Activated CD8-positive, alpha-beta memory T cell treated with anti-CD3 and anti-CD28 coated beads, Interleukin-2, amount 50 U/mL, for 48 hours (primary cell): ENCODE measurements around the gene ASIC4.

Source experiments
- DNase-seq: peaks from one replicate; pipeline ENCODE4 v3.0.0-alpha.2; 2020

ASIC4 gene, protein sequence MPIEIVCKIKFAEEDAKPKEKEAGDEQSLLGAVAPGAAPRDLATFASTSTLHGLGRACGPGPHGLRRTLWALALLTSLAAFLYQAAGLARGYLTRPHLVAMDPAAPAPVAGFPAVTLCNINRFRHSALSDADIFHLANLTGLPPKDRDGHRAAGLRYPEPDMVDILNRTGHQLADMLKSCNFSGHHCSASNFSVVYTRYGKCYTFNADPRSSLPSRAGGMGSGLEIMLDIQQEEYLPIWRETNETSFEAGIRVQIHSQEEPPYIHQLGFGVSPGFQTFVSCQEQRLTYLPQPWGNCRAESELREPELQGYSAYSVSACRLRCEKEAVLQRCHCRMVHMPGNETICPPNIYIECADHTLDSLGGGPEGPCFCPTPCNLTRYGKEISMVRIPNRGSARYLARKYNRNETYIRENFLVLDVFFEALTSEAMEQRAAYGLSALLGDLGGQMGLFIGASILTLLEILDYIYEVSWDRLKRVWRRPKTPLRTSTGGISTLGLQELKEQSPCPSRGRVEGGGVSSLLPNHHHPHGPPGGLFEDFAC

DNA sequence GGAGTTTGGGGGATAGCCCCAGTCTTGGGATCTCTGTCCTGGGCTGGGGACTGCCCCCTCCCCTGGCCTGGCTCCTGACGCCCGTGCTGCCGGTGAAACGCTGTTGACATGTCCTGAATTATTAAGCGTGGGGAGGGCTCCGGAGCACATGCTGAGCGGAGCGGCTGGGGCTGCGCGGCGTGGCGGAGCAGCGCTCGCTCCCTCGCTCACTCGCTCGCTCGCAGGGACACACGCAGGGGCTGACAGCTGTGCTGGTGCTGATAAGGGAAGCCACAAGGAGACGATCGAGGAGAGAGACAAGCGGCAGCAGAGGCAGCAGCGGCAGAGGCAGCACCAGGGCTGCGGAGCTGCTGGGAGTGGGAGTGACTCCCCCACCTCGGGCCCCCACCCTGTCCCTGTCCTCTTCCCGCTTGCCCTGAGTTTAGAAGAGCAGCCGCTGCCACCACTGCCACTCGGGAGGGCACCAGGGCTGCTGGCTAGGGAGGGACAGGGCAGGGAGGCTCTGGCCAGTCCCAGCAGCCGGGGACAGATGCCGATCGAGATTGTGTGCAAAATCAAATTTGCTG is at the start of gene ASIC4:
TSS of gene ASIC4 (plus strand) at position 287 of the 566 bp plus-strand sequence. CDS start at position 530, 243 bp downstream.
- DNase-seq = no peak

DNA sequence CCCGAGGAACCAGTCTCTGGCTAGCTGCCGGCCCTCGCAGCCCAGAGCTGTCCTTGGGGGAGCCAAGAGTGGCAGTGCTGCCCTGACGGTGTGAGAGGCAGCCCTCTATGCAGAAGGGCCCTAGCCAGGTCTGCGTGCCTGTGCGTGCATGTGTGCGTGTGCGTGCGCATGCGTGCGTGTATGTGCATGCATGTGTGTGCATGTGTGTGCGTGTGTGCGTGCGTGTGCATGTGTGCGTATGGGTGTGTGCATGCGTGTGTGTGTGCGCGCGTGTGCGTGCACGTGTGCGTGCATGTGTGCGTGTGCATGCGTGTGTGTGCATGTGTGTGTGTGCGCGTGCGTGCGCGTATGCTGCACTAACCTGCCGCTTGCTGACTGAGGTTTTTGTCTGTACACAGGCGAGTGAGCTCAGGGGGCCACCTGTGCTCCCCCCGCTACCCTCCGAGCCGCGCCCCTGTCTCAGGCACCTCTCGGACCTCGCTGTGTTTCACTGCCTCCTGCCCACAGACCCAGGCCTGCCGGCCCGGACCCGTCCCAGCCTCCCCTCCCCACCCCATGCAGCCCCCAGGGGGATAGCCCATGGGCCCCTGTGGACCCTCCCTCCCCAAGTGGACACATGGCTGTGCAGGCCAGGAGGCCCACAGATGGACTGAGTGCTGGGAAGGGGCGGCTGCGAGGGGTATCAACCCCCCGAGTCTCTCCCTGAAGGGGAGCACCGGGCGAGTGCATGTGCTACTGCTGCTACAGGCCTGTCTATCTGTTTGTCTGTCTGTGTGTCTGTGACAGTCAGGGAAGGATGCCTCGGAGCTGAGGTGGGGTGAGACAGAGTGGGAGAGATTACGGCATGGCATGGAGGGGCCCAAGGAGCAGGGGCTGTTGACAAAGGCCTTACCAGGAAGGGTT is 48.4 kb upstream of the ASIC4 start:
- no peak for DNase-seq

DNA sequence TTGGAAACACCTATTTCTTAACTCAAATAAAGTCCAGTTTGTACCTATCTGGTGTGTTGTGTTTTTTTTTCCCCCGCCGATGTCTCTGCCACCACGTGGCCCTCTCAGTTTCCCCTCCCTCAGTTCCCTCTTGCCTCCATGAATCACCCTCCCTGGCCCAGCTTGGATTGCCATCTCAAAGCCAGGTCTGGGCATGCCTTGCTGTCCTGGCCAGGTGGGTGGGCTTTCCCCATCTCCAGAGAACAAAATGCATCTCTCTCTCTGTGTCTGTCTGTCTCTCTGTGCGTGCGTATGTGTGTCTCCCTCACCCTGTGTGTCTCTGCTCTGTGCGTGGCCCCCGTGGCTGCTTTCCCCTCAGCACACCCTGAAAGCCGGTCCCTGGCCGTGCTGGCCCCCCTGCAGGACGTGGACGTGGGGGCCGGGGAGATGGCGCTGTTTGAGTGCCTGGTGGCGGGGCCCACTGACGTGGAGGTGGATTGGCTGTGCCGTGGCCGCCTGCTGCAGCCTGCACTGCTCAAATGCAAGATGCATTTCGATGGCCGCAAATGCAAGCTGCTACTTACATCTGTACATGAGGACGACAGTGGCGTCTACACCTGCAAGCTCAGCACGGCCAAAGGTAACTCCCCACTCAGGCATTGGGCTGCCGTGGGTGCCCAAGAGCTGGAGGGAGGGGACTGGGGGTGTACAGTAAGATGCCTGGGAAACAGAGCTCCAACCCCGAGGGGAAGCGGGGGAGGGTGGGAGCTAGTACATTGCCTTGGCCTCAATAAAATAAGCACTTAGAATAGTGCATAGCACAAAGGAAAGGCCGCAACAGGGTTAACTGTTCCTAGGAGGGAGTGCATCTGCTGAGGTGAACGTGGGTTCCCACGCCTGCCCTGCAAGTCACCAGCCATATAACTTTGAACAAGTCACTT is 47.2 kb upstream of the ASIC4 start:
- DNase-seq = no peak

DNA sequence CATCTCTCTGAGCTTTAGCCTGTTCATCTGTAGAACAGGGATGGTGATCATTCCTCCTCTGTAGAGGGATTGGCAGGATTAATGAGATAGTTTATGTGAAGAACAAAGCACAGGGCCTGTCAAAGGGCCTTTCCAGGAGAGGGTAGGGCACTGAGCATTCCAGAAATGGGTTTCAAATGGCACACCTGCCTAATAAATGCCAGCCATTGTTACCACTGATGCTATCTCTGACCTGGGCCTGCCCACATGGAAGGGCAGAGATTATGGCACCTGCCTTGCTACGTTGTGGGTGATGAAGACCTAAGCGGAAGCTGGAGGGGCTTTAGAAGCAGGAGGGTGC is 46.6 kb upstream of the ASIC4 start:
- no peak for DNase-seq

DNA sequence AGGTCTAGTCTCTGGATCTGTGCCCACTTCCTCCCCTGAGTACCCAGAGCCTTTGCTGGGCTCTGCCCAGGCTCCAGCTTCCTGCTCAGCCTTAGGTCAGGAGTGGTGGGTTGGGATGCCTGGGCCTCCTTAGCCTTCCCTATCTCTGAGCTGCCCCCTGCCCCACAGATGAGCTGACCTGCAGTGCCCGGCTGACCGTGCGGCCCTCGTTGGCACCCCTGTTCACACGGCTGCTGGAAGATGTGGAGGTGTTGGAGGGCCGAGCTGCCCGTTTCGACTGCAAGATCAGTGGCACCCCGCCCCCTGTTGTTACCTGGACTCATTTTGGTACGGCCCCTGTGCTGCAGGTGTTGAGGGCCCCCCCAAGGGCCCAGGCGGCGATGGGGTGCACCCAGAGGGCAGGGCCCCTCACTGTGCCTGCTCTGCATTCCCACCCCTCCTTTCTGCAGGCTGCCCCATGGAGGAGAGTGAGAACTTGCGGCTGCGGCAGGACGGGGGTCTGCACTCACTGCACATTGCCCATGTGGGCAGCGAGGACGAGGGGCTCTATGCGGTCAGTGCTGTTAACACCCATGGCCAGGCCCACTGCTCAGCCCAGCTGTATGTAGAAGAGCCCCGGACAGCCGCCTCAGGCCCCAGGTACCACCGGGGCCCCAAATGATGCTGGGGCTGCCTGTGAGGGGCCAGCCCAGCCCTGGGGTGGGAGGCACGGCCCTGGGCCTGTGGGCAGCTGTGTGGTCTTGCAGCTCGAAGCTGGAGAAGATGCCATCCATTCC is 45.7 kb upstream of the ASIC4 start:
- DNase-seq = no peak

DNA sequence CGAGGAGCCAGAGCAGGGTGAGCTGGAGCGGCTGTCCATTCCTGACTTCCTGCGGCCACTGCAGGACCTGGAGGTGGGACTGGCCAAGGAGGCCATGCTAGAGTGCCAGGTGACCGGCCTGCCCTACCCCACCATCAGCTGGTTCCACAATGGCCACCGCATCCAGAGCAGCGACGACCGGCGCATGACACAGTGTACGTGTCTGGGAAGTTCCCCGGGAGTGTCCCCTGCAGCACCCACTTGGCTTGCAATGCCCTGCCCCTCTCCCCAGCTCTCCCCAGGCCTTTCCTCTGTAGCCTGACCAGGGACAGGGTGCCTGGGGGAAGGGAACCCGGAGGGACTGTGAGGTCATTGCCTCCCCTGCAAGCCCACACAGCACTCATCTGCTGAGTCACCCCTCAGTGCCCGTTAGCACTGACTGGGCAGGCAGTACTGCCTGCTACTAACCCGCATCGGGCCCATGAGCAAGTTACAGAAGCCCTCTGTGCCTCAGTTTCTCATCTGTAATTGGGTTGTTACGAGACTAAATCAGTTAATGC is 45.0 kb upstream of the ASIC4 start:
- no peak for DNase-seq

DNA sequence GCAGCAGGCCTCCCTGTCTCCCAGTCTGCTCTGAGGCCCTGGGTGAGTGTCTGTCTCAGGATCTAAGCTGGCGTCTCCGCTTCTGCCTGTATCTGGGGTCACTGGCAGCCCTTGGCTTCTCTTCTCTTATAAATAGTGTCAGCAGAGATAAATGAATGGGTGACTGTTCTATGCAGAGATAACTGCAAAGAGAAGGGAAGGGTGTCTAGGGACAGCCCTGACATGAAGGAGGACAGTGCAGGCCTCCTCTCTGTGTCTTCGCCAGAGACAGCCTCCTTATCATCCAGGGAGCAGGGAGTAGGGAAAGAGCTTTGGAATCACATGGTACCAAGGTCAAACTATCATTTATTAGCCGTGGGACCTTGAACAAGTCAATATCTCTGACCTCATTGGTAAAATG is 43.9 kb upstream of the ASIC4 start:
- DNase-seq = no peak

DNA sequence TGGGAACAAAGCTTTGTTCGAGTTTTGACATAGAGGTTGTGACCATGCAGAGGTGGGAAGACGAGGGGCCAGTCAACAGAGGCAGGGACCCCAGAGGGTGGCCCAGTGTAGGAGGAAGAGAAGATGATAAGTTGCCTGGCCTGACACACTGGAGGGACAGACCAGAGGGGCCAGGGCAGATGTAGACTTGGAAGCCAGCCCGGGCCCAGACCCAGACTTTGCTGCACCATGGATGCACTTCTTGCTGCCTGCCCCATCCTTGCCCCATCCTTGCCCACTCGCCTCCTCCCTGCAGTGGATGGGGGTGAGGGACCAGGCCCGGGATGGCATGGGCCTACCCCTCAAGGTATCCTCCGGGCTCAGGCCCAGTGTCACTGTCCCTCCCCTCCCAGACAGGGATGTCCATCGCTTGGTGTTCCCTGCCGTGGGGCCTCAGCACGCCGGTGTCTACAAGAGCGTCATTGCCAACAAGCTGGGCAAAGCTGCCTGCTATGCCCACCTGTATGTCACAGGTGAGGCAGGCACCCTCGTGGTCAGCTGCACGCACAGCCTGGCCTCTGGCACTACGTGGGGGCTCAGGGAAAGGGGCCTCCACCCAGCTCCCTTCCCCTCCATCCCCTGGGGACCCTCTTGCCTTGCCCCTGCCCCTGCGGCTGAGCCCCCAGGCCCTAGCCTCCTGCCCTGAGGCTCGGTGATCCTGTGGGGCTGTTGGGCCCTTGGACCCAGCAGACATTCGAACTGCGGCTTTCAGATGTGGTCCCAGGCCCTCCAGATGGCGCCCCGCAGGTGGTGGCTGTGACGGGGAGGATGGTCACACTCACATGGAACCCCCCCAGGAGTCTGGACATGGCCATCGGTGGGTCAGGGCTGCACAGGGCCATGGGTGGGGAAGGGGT is 42.6 kb upstream of the ASIC4 start:
- no peak for DNase-seq

DNA sequence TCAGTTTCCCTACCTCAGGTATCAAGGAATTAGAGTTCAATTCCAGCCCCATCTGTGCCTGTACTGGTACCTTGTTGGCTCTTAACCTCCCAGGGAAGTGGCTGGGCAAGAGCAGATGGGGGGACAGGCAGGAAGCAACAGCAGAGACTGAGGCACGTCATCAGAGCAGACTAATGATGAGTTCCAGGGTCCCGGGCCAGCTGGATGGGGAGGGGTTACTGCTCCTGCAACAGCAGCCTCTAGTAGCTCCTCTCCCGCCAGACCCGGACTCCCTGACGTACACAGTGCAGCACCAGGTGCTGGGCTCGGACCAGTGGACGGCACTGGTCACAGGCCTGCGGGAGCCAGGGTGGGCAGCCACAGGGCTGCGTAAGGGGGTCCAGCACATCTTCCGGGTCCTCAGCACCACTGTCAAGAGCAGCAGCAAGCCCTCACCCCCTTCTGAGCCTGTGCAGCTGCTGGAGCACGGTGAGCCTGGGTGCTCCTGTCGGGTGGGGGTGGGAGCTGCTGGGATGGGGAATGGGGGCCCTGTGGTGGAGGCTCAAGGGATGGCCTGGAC is 41.6 kb upstream of the ASIC4 start:
- DNase-seq = no peak

DNA sequence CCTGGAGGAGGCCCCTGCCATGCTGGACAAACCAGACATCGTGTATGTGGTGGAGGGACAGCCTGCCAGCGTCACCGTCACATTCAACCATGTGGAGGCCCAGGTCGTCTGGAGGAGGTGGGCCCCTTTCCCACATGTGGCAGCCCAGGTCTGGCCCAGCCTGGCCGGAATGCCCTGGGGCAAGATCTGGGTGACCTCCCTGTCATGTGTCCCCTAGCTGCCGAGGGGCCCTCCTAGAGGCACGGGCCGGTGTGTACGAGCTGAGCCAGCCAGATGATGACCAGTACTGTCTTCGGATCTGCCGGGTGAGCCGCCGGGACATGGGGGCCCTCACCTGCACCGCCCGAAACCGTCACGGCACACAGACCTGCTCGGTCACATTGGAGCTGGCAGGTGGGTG is 40.8 kb upstream of the ASIC4 start:
- no peak for DNase-seq

DNA sequence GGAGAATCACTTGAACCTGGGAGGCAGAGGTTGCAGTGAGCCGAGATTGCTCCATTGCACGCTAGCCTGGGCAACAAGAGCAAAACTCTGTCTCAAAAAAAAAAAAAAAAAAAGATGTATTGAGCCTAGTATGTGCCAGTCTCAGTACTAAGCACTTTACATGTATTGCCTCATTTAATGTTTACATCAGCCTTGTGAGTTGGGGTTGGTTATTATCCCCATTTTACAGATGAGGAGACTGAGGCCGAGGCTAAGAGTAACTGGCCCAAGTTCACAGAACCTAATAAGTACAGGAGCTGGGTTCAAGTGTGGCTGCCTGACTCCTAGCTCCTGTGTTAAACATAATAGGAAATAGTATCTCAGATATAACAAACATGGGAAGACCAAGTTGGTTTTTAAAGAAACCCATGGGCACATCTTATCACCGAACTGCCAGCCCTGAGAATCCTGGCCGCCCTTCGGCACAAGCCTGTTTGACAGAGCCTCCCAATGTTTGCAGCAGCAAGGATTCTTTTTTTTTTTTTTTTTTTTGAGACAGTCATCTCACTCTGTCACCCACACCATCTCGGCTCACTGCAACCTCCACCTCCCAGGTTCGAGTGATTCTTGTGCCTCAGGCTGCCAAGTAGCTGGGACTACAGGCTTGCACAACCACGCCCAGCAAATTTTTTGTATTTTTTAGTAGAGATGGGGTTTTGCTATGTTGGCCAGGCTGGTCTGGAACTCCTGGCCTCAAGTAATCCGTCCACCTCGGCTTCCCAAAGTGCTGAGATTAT is 39.8 kb upstream of the ASIC4 start:
- no peak for DNase-seq

DNA sequence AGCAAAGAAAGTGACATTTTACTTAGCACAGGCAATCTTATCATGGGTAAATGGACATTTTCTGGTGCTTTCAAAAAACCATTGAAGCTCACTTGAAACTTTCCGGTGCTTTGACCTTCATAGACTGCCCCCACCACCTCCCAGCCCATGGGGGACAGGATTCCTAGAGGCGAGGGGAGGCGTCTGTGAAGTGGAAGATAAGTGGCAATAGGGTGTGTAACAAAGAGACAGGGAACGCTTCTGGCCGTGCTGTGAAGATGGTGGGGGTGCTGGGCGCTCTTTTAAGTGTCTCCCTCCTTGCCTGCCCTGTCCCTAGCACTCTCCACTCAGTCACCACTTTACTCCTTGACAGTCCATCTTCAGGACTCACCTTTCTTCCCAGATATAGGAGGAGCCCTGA is 39.0 kb upstream of the ASIC4 start:
- DNase-seq = no peak

DNA sequence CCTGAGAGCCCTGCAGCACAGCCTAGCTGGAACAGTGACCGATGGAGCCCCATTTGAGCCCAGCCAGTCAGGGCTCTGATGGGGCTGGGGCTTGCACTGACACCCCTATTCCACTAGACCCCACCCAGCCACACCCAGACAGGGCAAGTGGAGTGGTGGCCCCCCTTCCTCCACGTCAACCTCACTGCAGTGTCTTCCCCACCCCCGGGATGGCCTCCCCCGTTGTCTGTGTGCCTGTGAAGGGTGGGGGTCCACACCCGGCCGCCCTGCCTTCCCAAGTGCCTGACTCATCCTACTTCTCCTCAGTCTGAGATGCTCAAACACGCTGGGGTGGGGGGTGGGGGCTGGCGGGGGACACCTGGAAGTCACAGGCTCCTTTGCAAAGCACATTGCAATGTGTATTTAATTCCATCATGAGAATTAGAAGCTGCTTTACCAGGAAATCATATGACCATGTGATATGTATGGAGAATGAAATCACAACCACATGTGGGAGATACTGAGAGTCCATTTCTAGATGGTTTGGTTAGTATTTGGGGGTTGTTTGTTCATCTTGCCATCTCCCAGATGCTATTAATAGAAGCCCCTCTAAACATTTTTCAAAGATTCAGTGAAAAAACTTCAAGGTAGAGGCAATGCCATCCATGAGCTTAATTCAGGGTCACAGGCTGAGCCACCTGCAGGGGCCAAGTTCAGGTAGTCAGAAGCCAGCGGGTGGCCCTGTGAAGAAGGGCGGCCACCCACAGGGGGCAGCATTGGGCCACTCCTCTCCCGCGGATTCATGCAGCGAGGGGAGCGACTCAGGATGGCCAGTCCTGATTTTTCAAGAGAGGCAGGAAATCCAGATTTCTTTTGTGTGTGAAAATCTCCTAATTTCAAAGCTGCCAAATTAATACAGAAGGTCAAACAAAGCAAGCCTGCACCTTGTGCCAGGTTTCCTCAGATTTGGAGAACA is 38.3 kb upstream of the ASIC4 start:
- peak; percentile 89 for DNase-seq

DNA sequence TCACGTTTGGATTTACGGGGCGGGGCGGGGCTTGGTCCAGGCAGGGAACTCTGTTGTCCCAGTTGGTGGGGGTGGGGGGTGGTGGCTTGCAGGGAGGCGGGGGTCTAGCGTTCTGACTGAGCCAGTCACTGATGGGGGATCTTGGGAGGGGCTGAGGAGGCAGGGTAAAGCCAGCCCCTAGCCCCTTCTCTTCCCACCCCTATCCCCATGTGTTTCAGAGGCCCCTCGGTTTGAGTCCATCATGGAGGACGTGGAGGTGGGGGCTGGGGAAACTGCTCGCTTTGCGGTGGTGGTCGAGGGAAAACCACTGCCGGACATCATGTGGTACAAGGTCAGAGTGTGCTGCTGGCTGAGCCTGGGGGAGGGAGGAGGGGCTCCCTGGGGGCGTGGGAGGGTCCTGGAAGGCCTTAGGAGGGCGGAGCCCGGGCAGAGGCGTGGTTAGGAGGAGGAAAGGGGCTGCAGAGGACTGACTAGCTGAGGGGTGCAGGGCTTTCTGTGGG is 37.6 kb upstream of the ASIC4 start:
- no peak for DNase-seq

DNA sequence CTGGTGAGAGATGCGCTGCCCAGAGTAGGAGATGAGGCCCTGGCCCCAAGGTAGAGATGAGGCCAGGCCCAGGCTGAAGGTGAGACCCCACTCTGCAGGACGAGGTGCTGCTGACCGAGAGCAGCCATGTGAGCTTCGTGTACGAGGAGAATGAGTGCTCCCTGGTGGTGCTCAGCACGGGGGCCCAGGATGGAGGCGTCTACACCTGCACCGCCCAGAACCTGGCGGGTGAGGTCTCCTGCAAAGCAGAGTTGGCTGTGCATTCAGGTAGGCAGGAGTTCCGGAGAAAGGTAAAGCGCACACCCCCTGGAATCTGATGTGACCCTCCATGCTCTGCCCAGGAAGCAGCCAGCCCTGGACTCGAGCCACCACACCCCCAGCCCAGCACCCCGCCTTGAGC is 37.1 kb upstream of the ASIC4 start:
- no peak for DNase-seq

DNA sequence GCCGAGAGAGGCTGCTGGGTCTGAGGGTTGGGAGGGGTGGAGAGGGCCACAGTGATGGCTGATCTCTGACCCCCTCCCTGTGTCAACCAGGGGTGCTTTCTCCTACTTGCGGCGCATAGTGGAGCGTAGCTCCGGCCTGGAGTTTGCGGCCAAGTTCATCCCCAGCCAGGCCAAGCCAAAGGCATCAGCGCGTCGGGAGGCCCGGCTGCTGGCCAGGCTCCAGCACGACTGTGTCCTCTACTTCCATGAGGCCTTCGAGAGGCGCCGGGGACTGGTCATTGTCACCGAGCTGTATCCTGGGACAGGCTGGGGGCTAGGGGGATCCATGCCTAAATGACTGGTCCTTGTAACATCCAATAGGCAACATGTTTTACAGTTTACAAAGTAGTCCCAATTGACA is 36.5 kb upstream of the ASIC4 start:
- DNase-seq = no peak

DNA sequence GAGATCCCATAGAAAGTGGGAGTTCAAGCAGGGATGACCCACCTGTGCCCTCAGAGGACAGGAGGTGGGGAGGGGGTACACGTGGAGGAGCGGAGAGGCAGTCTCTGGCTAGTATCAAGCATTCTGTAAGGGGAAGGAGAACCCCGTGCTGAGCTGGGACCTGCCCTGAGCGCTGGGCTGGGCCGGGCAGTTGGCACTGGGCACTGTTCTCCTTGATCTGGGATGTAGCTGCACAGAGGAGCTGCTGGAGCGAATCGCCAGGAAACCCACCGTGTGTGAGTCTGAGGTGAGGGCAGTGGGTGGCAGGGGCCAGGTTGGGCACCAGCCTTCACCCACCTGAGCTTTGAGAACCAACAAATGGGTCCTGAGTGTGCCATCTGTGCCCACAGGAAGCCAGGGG is 35.4 kb upstream of the ASIC4 start:
- DNase-seq = no peak

DNA sequence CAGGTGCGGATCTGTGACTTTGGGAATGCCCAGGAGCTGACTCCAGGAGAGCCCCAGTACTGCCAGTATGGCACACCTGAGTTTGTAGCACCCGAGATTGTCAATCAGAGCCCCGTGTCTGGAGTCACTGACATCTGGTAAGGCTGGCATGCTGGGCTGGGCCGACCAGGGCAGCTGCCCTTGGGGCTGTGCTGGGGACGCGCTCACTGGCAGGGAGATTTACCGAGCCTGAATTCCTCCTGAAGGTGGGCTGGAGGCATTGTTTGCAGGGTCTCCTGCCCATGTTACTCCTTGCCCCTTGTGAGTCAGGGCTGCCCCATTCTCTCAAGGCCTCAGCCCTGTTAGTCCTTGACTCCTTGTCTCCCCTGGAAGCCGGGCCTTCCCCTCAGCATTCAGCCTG is 34.3 kb upstream of the ASIC4 start:
- no peak for DNase-seq
